ENCODE measurements around the gene ATP7A.

DNA sequence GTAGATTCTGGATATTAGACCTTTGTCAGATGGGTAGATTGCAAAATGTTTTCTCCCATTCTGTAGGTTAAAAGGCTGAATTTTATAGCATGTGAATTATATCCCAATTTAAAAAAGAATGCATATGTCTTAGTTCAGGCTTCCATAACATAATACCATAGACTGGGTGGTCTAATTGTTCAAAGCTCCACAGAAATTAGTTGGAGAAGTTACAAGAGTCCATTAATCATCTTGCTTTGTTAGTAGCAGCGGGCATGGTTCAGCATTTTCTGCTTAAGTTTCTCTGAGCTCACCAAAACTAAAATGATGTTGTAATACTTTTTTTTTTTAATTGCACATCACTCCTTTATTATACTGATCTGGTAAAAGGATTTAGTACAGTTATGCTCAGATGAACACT is 57.1 kb downstream of the ATP7A start:
- TF ChIP-seq POLR2A (IDR thresholded peaks at IDR 0.05): no peak
- no peak for TF ChIP-seq CTCF (IDR thresholded peaks at IDR 0.05)
- TF ChIP-seq EP300 (IDR thresholded peaks at IDR 0.05): no peak
- no peak for TF ChIP-seq POLR2AphosphoS5 (IDR thresholded peaks at IDR 0.05)
